ENCODE results near the gene AACS.

DNA sequence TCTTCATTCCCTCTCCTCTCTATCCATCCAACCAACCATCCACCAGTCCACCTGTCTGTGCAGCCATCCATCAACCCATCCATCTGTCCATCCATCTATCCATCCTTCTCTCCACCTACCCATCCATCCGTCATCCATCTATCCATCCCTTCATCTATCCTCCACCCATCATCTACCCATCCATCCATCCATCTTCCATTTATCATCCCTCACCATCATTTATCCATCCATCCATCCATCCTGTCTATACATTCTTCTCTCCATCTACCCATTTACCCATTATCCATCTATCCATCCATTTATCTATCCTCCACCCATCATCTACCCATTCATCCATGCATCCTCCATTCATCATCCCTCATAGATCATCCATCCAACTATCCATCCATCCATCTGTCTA, 24.4 kb downstream of the AACS start:
- TF ChIP-seq, protein P1, sequence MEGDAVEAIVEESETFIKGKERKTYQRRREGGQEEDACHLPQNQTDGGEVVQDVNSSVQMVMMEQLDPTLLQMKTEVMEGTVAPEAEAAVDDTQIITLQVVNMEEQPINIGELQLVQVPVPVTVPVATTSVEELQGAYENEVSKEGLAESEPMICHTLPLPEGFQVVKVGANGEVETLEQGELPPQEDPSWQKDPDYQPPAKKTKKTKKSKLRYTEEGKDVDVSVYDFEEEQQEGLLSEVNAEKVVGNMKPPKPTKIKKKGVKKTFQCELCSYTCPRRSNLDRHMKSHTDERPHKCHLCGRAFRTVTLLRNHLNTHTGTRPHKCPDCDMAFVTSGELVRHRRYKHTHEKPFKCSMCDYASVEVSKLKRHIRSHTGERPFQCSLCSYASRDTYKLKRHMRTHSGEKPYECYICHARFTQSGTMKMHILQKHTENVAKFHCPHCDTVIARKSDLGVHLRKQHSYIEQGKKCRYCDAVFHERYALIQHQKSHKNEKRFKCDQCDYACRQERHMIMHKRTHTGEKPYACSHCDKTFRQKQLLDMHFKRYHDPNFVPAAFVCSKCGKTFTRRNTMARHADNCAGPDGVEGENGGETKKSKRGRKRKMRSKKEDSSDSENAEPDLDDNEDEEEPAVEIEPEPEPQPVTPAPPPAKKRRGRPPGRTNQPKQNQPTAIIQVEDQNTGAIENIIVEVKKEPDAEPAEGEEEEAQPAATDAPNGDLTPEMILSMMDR (IDR thresholded peaks at IDR 0.05 in 8 of 11, conservative IDR thresholded peaks at IDR 0.05 in 3 of 11), result no peak
- TF ChIP-seq POLR2AphosphoS5 (IDR thresholded peaks at IDR 0.05), result no peak
- no peak for TF ChIP-seq POLR2A (IDR thresholded peaks at IDR 0.05)

Data from spleen (tissue), 7 donors.